Aorta (tissue), 5 donors: ENCODE data around the gene CPED1. TPM values are rescaled to one million over a fixed set of nuclear protein-coding genes. Genes with fewer than 3 reads are reported as not detected.
A peak's percentile ranks its signal among the peaks of the same experiment; 100 is the strongest.

Source experiments
- ATAC-seq: fragments of 200-7000 bp; cut with Tn5 transposase; one replicate; pipeline ENCODE4 v1.9.1; 2022; ENCODE audit warnings: moderate library complexity; ENCODE audit not compliant: low FRiP score
- DNase-seq, 2 donors: peaks; one replicate each; pipeline ENCODE4 v3.0.0-alpha.2; 2020
- H3K27ac ChIP-seq, 2 donors: one replicate each; pipeline ENCODE4 v1.5.1; 2013; ENCODE audit warnings: low read length in 2 of 2, mild to moderate bottlenecking in 2 of 2, moderate library complexity in 2 of 2, control low read depth in 1 of 2, inconsistent platforms in 1 of 2, low read depth in 1 of 2
- H3K27me3 ChIP-seq, 2 donors: one replicate each; pipeline ENCODE4 v1.6.1; 2013; ENCODE audit warnings: control low read depth in 1 of 2, low read length in 1 of 2, mild to moderate bottlenecking in 1 of 2, moderate library complexity in 1 of 2; ENCODE audit not compliant: insufficient read depth in 2 of 2, control insufficient read depth in 1 of 2
- H3K36me3 ChIP-seq, 2 donors: one replicate each; pipeline ENCODE4 v1.6.1; 2013; ENCODE audit warnings: control low read depth in 1 of 2, low read length in 1 of 2, mild to moderate bottlenecking in 1 of 2; ENCODE audit not compliant: insufficient read depth in 2 of 2, control insufficient read depth in 1 of 2
- H3K4me1 ChIP-seq, 2 donors: one replicate each; pipeline ENCODE4 v1.6.1; 2013; ENCODE audit warnings: low read length in 2 of 2, control low read depth in 1 of 2, mild to moderate bottlenecking in 1 of 2, moderate library complexity in 1 of 2; ENCODE audit not compliant: insufficient read depth in 2 of 2, control insufficient read depth in 1 of 2
- H3K4me3 ChIP-seq, 2 donors: one replicate each; pipeline ENCODE4 v1.5.1; 2013; ENCODE audit warnings: low read length in 2 of 2, control low read depth in 1 of 2, mild to moderate bottlenecking in 1 of 2
- H3K9me3 ChIP-seq: one replicate; pipeline ENCODE4 v1.6.1; 2013; ENCODE audit warnings: mild to moderate bottlenecking, low read length; ENCODE audit not compliant: control insufficient read depth
- WGBS, 2 donors: extraction: QIAGEN DNeasy Blood & Tissue Kit; methylation state at CpG; one replicate each; pipeline ENCODE4 v1.1.7; 2013; 5-methylcytosine and 5-hydroxymethylcytosine counted together
- intact Hi-C, 2 donors: fragments of 100-400 bp; cut with DNase I; formaldehyde crosslinking; loops; one replicate each; pipeline versions ENCODE4 v1.14.2 to v1.15.0; 2022
- polyA plus RNA-seq, 2 donors: library from polyadenylated mRNA; stranded (reverse); fragments of 200-250 nt; gene quantifications; one replicate each; pipeline ENCODE4 v1.2.3, GENCODE V29; 2013
- total RNA-seq, 2 donors: library from RNA; stranded (reverse); fragmentation: NEBNext Ultra II Directional; extraction: Animal tissue kit (Norgen Biotek cat#: 25700); gene quantifications; one replicate each; pipeline ENCODE4 v1.2.1, GENCODE V29; 2021
- donor health status: healthy with polysubstance abuse.
- donor health status: Bipolar disorder and iron deficiency.
- donor health status: DM: no; HTN: no; CAD: no.
- donor health status: DM: no; HTN: no; CAD: no.
- donor health status: DM: yes; HTN: yes; CAD: no.

The CPED1 gene
- total and polyA plus RNA-seq, 4 donors, result 35.3 to 201 (median 79.0) TPM

DNA sequence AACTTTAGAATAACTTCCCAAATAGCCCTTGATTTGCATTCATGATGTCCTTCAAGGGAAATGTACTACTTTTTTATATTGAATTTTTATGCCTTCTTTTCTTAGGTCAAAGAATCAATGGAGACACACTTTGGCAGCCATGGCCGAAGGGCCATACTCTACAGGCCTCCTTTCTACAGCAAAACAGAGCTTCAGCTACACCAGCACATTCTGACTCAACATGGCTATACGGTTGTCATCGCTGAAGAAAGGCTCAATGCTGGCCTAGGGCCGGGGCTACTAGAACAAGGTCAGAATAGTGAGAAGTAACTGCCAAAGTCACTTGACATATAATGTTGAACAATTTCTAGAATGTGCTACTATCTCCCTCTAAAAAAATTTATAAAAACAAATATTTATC lies 27.0 kb downstream of the CPED1 start:
- Histone ChIP-seq H3K4me3 (no peak overlapping the region), H3K9me3 (no peaks in the 10 kb centered on the region), H3K4me1 (peaks cover 2 to 7% of the 10 kb centered on the region in 2 donors), H3K27ac (no peak overlapping the region), H3K36me3 (no peaks in the 10 kb centered on the region), H3K27me3 (no peaks in the 10 kb centered on the region)
- intact Hi-C loops, result no loop called here
- DNase-seq, result no peak
- no peak for ATAC-seq
- WGBS, 2 donors, result 87 to 89% methylated on average over 4 of the region's 4 CpGs

DNA sequence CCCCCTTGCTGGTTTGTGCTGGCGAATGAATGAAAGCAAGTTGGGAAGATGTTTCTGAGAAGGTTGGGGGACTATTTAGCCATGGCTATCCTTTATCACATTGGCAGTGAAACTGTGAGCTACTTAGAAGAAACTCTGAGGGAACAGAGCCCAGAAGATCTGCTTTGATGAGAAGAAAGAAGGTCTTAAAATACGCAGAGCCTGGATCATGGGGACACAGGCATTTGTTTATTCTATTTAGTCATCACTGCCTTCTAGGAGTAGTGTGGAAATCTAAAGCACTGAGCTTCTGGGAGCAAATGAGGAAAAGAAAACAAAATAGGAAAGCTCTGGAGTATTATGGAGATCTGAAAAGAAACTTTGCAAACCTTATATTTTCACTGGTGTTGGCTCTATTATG lies 28.5 kb downstream of the CPED1 start:
- Histone ChIP-seq H3K9me3 (no peaks in the 10 kb centered on the region), H3K4me1 (peaks cover 2 to 7% of the 10 kb centered on the region in 2 donors), H3K27ac (peak overlapping the region in 1 of 2 donors; percentile 20), H3K27me3 (no peaks in the 10 kb centered on the region), H3K36me3 (no peaks in the 10 kb centered on the region), H3K4me3 (no peak overlapping the region)
- DNase-seq, result no peak
- intact Hi-C loops, result no loop called here
- 42 to 45% methylated on average over 2 of the region's 2 CpGs for WGBS, 2 donors
- ATAC-seq, result peak; percentile 56

- WGBS, 2 donors, result 12 to 20% methylated on average over 1 of the region's 1 CpG
- DNase-seq, result no peak
- Histone ChIP-seq H3K9me3 (no peaks in the 10 kb centered on the region), H3K27ac (no peak overlapping the region), H3K4me1 (peaks cover 0 to 7% of the 10 kb centered on the region in 2 donors), H3K36me3 (no peaks in the 10 kb centered on the region), H3K4me3 (no peak overlapping the region), H3K27me3 (no peaks in the 10 kb centered on the region)
- intact Hi-C loops, result no loop called here
- no peak for ATAC-seq
These were observed 29.1 kb downstream of the CPED1 start for GRCh38 chr7:121017586-121017985.

GRCh38 chr7:121019018-121019417 lies 30.5 kb downstream of the CPED1 start:
- Histone ChIP-seq H3K9me3 (no peaks in the 10 kb centered on the region), H3K4me3 (no peak overlapping the region), H3K27me3 (no peaks in the 10 kb centered on the region), H3K36me3 (no peaks in the 10 kb centered on the region), H3K27ac (no peak overlapping the region), H3K4me1 (peaks cover 0 to 7% of the 10 kb centered on the region in 2 donors)
- DNase-seq (no peak), ATAC-seq (peak; percentile 28)
- intact Hi-C loops, result no loop called here
- WGBS, 2 donors, result 19 to 21% methylated on average over 2 of the region's 2 CpGs

DNA sequence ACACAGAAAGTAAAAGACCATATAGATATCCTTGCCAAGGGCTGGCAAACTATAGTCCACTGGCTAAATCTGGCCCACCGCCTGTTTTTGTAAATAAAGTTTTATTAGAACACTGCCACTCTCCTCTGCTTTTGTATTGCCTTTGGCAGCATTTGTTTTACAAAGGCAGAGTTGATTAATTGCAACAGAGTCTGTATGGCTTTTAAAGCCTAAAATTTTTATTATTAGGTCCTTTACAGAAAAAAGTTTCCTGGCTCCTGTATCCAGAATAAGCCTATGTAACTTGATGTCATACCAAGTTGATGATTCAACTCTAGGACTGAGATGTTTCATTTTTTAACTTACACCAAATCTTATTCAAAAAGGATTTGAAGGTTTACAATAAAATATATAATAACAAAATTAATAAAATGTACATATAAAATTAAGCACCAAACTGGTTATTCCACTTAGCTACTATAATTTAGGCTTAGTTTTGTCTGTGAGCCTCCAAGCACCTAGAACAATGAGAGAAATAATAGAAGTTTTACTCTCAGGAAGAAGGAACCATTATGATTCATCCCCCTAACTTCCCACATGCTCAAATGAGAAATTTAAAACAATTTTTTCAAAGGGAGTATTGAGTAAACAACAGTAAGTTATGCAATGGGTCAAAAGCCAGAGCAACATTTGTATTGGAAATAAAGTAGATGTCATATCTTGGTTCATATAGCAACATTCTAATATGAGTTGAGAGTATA lies 31.9 kb downstream of the CPED1 start:
- Histone ChIP-seq H3K27ac (no peak overlapping the region), H3K4me1 (peaks cover 0 to 9% of the 10 kb centered on the region in 2 donors), H3K4me3 (no peak overlapping the region), H3K36me3 (no peaks in the 10 kb centered on the region), H3K9me3 (no peaks in the 10 kb centered on the region), H3K27me3 (no peaks in the 10 kb centered on the region)
- ATAC-seq (no peak), DNase-seq (no peak)
- intact Hi-C loops, result no loop called here
- WGBS, 2 donors, result 57 to 78% methylated on average over 1 of the region's 1 CpG

DNA sequence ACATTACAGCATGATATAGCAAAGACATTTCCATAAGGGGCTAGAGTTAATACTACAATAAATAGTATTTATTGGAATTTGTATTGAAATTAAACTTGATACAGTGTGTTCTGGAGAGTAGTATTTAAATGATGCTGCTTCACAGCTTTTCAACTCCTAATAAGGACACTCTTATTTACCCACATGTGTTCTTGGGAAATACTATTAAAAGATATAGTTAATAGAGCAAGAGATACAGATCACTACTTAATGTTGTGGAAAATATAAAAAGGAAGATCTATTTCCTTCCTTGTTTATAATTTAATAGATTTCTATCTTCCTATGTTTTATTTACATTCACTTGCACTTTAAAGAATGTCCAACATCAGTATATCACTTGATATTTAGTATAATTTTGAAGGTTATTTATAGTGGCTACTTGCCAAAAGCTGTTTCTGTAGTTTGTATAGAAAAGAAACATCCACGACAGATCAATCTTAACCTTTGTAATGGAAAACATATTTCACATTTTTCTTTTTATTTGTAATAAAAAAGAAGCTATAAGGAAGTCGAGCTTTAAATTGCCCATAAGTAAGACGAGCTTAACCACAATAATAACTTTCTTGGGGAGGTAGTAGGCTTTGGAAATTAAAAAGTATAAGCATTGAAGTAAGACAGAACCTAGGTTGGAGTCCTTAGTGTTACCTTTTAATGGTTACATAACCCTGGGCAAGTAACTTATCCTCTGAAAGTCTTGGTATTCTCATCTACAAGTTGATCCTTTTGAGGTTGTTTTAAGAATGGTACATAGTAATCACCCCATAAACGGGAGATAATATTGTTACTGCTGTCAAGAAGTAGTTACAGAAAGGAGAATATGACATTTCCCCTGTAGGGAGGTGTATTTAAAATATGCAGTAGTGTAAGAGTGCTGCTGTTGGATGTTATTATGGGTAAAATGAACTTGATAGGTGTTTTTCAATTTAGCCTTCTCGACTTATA lies 32.8 kb downstream of the CPED1 start:
- H3K4me1 ChIP-seq, result peaks cover 0 to 14% of the 10 kb centered on the region in 2 donors

DNA sequence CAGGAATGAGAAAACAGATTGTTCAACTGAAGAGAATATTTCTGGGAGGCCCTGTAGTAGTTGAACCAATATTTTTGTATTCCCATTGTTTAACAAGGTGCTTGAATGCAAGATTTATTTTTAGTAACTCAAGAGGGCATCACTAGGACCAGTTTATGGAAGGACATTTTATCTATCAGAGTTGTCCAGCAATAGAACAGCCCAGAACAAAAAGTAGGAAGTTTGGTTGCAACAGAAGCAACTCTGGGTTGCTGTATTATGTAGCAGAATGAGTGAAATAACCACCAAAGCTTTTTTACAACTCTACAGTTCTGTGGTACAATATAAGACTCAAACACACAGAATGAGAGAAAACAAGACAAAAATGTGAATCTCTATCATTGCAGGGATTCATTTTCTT lies 34.7 kb downstream of the CPED1 start:
- Histone ChIP-seq H3K4me1 (peaks cover 0 to 13% of the 10 kb centered on the region in 2 donors), H3K36me3 (no peaks in the 10 kb centered on the region), H3K9me3 (no peaks in the 10 kb centered on the region), H3K27me3 (no peaks in the 10 kb centered on the region), H3K4me3 (no peak overlapping the region), H3K27ac (no peak overlapping the region)
- DNase-seq (no peak), ATAC-seq (no peak)
- intact Hi-C loops, result no loop called here

More for the DNA sequence above, 32.8 kb downstream of the CPED1 start:
- ATAC-seq, result no peak
- no peaks in the 10 kb centered on the region for H3K36me3 ChIP-seq
- DNase-seq, result no peak
- 68 to 72% methylated on average over 5 of the region's 5 CpGs for WGBS, 2 donors
- intact Hi-C loops, result no loop called here
- no peak overlapping the region for H3K4me3 ChIP-seq
- H3K27me3 ChIP-seq, result no peaks in the 10 kb centered on the region
- H3K27ac ChIP-seq, result no peak overlapping the region
- no peaks in the 10 kb centered on the region for H3K9me3 ChIP-seq

DNA sequence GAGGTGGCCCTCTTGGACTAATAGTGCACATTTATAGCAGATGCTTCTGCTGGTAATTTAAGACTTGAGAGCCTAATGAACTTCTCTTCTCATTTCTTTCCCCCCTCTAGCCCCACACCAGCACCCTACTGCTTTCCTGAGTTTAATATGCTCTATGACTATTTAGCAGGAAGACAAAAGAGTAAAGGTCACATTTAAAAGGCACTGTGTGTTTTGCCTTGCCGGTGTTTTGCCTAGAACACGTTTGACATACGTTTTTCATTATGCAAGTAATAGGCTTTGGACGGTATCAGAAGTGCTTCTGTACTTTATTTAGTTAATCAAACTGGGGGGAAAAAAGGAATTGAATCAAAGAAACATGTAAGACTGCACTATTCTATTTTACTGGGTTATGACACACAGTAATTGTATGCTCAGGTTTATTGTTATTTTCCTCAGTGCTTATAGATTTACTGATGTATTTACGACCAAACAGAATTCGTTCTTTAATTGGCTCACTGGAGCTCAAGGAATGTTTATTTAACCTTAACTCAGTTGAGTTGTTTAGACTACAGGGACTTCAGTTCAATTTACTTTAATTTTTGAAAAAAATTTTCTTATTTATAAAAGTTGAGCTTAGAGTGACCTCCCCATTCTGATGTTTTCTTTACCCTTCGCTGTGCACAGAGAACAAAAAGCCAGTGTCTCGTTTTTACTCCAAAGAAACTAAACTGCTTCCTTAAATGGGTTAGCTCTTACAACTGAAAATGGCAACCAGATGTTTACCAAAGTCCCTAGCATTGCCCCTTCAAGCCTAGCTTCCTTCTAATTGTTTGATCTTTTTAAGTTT lies 35.4 kb downstream of the CPED1 start:
- no peaks in the 10 kb centered on the region for H3K27me3 ChIP-seq
- peak overlapping the region; percentile 36 to 84 for H3K27ac ChIP-seq
- H3K4me1 ChIP-seq, result peaks cover 0 to 16% of the 10 kb centered on the region in 2 donors
- WGBS, 2 donors, result 18 to 19% methylated on average over 8 of the region's 8 CpGs
- no peaks in the 10 kb centered on the region for H3K36me3 ChIP-seq
- intact Hi-C loops, result no loop called here
- no peak overlapping the region for H3K4me3 ChIP-seq
- ATAC-seq (no peak), DNase-seq (no peak)
- H3K9me3 ChIP-seq, result no peaks in the 10 kb centered on the region
